Measurements from ENCODE around the gene GPR50. TPM values are rescaled to one million over a fixed set of nuclear protein-coding genes. Genes with fewer than 3 reads are reported as not detected.

Gene GPR50
- total RNA-seq, 1 experiment from 2014 or later: not detected

GRCh38 chrX:151227627-151228026, 51.2 kb downstream of the GPR50 start:
- no peak for DNase-seq (ENCODE audit: low spot score)

DNA sequence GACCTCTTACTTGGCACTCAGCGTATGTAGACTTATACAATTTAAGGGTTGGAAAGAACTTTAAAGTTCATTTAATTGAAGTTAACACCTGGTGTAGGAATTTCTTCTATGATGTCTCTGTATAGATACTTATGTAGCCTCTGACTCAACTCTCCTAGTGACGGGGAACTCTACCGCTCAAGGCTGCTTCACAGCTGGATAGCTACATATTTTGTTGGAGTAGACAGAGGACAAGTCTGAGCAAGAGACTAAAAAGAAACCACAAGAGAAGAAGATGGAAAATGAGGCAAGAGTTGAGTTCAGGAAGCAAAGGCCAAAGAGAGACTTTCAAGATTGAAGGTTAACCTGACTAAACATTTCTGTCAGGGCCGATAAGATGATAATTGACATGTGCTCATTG, 52.6 kb downstream of the GPR50 start:
- no peak for DNase-seq (ENCODE audit: low spot score)

Other genes with a start within 250 kb of the GPR50 start
- gene HMGB3, start 193.2 kb upstream of the GPR50 start, total RNA-seq (2014; rRNA removed; shearing (Covaris generic)): 169 and 198 TPM in 2 replicates
- 140 and 142 TPM in 2 replicates for gene VMA21, start 220.6 kb downstream of the GPR50 start, total RNA-seq (2014; rRNA removed; shearing (Covaris generic))

All from A172 (cell line).